HG03575 (cell line): ENCODE data around the gene MEGF9.

ENCODE experiments used
- ATAC-seq: cut with Tn5 transposase; IDR thresholded peaks from one replicate; pipeline ENCODE4 v1.9.1; 2021; ENCODE audit not compliant: unreplicated experiment, insufficient number of reproducible peaks, low FRiP score; ENCODE audit errors: extremely low read depth

Gene MEGF9

GRCh38 chr9:120603591-120603990, 110.7 kb downstream of the MEGF9 start:
- ATAC-seq = no peak

- ATAC-seq = no peak
Measured at GRCh38 chr9:120603010-120603409, 111.3 kb downstream of the MEGF9 start.

- ATAC-seq = no peak
Measured at GRCh38 chr9:120593955-120594277, 120.4 kb downstream of the MEGF9 start.

- no peak for ATAC-seq
Measured at GRCh38 chr9:120593250-120593954, 120.9 kb downstream of the MEGF9 start.

- ATAC-seq = no peak
Measured at GRCh38 chr9:120592210-120592609, 122.1 kb downstream of the MEGF9 start.

GRCh38 chr9:120587328-120587727, 126.9 kb downstream of the MEGF9 start:
- ATAC-seq = no peak

GRCh38 chr9:120583958-120584369, 130.3 kb downstream of the MEGF9 start:
- ATAC-seq = no peak

GRCh38 chr9:120580051-120580896, 134.0 kb downstream of the MEGF9 start, which contains the start of gene CDK5RAP2:
Gene CDK5RAP2, minus strand, starts transcription at chr9:120580167. Its CDS starts 189 bp downstream, at chr9:120579978.
- ATAC-seq = peak; percentile 73

GRCh38 chr9:120579139-120580050, 134.9 kb downstream of the MEGF9 start:
- ATAC-seq = peak; percentile 9

- ATAC-seq = no peak
Measured at GRCh38 chr9:120574473-120574872, 139.8 kb downstream of the MEGF9 start.

- no peak for ATAC-seq
Measured at GRCh38 chr9:120572472-120572871, 141.8 kb downstream of the MEGF9 start.

- ATAC-seq = no peak
Measured at GRCh38 chr9:120571443-120572257, 142.6 kb downstream of the MEGF9 start.

GRCh38 chr9:120570296-120570695, 144.0 kb downstream of the MEGF9 start:
- no peak for ATAC-seq

GRCh38 chr9:120569556-120569955, 144.7 kb downstream of the MEGF9 start:
- ATAC-seq = no peak

GRCh38 chr9:120568816-120569215, 145.5 kb downstream of the MEGF9 start:
- no peak for ATAC-seq

- ATAC-seq = no peak
Measured at GRCh38 chr9:120567874-120568273, 146.4 kb downstream of the MEGF9 start.

GRCh38 chr9:120567081-120567480, 147.2 kb downstream of the MEGF9 start:
- no peak for ATAC-seq

GRCh38 chr9:120564589-120564988, 149.7 kb downstream of the MEGF9 start:
- no peak for ATAC-seq
